ENCODE data around the gene TRMT1. TPM values are rescaled to one million over a fixed set of nuclear protein-coding genes. Genes with fewer than 3 reads are reported as not detected.

TRMT1 gene
- total RNA-seq, 2 experiments from 2014 or later = 29.4 to 29.7 TPM

DNA sequence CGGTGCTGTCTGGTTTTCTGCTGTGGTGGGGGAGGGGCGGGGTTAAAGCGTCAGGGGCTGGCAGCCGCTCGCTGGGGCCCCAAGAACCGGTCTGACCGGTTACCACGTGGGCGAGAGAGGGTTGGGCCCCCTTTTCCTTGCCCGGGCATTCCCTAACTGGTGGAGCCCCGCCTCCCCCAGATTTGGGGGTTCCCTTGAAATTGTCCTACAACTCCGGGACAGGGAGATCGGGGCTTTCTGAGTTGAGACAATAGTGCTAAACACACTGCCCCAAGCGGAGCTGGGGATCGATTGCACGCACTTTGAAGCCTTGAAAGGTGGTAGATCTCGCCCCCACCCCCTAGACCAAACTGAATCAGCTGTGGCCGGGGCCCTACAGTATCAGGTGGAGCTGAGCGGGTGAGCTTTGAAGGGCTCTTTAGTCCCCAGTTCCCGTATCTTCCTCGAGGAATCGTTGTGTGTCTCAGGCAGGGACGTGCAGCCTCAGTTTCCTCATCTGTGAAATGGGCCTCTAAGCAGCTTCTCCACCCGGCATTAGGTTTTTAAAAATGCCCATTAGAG, 38.5 kb upstream of the TRMT1 start:
- POLR2A ChIA-PET = interaction anchor here (0.7 to 6.6 kb wide), 23 partner anchors 12 to 1263 kb away, joined by 3 to 260 read pairs (median 7); partner anchors contain the start of genes JUNB and NACC1
- Mint-ChIP-seq H3K36me3 (ENCODE audit: low read depth) (peaks cover 49% of the 10 kb centered on the region), H3K27ac (peak overlapping the region; percentile 99), H3K9me3 (no peaks in the 10 kb centered on the region), H3K27me3 (no peaks in the 10 kb centered on the region), H3K4me3 (peak overlapping the region; percentile 95), H3K4me1 (peaks cover 44% of the 10 kb centered on the region)
- DNase-seq = peak; percentile 81
- CTCF ChIA-PET = interaction anchor here (0.7 to 4.7 kb wide), 9 partner anchors 9 to 123 kb away, joined by 3 to 36 read pairs (median 7); no protein-coding TSS in a partner anchor

- no peaks in the 10 kb centered on the region for H3K27me3 Mint-ChIP-seq
Observed at GRCh38 chr19:13154241-13154778, 37.8 kb upstream of the TRMT1 start.

GRCh38 chr19:13153569-13154240, 37.2 kb upstream of the TRMT1 start:
- peaks cover 43% of the 10 kb centered on the region for H3K4me1 Mint-ChIP-seq
- H3K9me3 Mint-ChIP-seq = no peaks in the 10 kb centered on the region
- H3K36me3 Mint-ChIP-seq (ENCODE audit: low read depth) = peaks cover 48% of the 10 kb centered on the region
- ChIA-PET CTCF (interaction anchor here (1.2 to 4.4 kb wide), 6 partner anchors 11 to 188 kb away, joined by 3 to 29 read pairs (median 10); no protein-coding TSS in a partner anchor), POLR2A (interaction anchor here (1.0 to 6.6 kb wide), 24 partner anchors 12 to 693 kb away, joined by 3 to 335 read pairs (median 10); partner anchors contain the start of genes GCDH, NACC1 and TRMT1)
- H3K4me3 Mint-ChIP-seq = peak overlapping the region; percentile 95
- H3K27me3 Mint-ChIP-seq = no peaks in the 10 kb centered on the region
- H3K27ac Mint-ChIP-seq = peak overlapping the region; percentile 99
- no peak for DNase-seq

More at GRCh38 chr19:13154241-13154778, 37.8 kb upstream of the TRMT1 start:
- Mint-ChIP-seq H3K4me1 (peaks cover 41% of the 10 kb centered on the region), H3K4me3 (peak overlapping the region; percentile 95), H3K36me3 (ENCODE audit: low read depth) (peaks cover 48% of the 10 kb centered on the region), H3K9me3 (no peaks in the 10 kb centered on the region), H3K27ac (peak overlapping the region; percentile 99)
- CTCF ChIA-PET = interaction anchor here (1.7 to 4.7 kb wide), 3 partner anchors 10 to 40 kb away, joined by 12 to 36 read pairs (median 29); no protein-coding TSS in a partner anchor
- POLR2A ChIA-PET = interaction anchor here (0.9 to 6.6 kb wide), 14 partner anchors 13 to 687 kb away, joined by 3 to 260 read pairs (median 9); partner anchors contain the start of gene NACC1
- DNase-seq = peak; percentile 67

DNA sequence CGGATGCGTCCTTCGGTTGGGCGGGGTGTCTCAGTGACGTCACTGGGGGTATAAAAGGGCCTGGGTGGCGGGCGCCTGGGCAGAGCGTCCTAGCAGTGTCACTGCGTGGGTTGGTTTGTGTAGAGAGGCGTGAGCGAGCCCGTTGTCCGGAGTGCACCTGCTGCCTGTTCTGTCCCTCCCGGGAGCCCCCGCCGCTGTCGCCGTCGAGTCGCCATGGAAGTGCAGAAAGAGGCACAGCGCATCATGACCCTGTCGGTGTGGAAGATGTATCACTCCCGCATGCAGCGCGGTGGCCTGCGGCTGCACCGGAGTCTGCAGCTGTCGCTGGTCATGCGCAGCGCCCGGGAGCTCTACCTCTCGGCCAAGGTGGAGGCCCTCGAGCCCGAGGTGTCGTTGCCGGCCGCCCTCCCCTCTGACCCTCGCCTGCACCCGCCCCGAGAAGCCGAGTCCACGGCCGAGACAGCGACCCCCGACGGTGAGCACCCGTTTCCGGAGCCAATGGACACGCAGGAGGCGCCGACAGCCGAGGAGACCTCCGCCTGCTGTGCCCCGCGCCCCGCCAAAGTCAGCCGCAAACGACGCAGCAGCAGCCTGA, 36.5 kb upstream of the TRMT1 start:
- H3K27ac Mint-ChIP-seq = peak overlapping the region; percentile 99
- POLR2A ChIA-PET = interaction anchor here (0.8 to 5.0 kb wide), 36 partner anchors 12 to 694 kb away, joined by 3 to 335 read pairs (median 5); partner anchors contain the start of genes CALR, GCDH, LYL1 and NACC1
- no peaks in the 10 kb centered on the region for H3K27me3 Mint-ChIP-seq
- DNase-seq = peak; percentile 97
- peaks cover 42% of the 10 kb centered on the region for H3K36me3 Mint-ChIP-seq (ENCODE audit: low read depth)
- H3K4me1 Mint-ChIP-seq = peaks cover 40% of the 10 kb centered on the region
- H3K9me3 Mint-ChIP-seq = no peaks in the 10 kb centered on the region
- H3K4me3 Mint-ChIP-seq = peak overlapping the region; percentile 95
- CTCF ChIA-PET = interaction anchor here (0.7 to 2.0 kb wide), 8 partner anchors 11 to 188 kb away, joined by 3 to 21 read pairs (median 8); partner anchors contain the start of gene NACC1

DNA sequence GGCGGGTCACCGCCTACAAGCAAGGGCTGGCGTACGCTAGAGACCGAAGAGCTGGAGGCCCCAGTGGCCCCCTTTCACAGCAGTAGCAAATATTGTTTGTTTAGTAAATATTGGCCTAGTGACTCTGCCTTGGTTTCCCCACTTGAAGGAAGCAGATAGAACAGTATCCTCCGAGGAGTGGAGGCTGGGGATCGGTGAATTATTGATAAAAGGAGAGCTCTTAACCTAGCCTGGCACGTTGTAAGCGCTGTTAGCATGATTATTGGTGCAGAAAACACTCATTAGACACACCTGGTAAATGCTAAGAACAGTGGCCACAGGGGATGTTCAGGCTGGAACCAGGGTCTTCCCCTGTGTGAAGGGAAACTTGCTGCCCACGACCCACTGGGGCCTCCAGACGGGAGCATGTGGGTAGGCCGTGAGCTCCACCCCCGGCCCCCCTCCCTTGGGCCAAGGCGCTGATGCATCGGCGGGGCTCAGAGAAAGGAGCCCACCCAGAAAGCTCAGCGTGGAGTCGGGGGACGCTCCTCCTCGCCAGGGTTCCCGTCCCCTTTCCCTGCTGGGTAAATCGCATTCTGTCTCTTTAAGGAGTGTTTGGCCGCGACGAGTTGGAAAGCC, 35.9 kb upstream of the TRMT1 start:
- peak overlapping the region; percentile 99 for H3K27ac Mint-ChIP-seq
- peaks cover 42% of the 10 kb centered on the region for H3K36me3 Mint-ChIP-seq (ENCODE audit: low read depth)
- H3K4me3 Mint-ChIP-seq = peak overlapping the region; percentile 95
- no peaks in the 10 kb centered on the region for H3K9me3 Mint-ChIP-seq
- peaks cover 35% of the 10 kb centered on the region for H3K4me1 Mint-ChIP-seq
- DNase-seq = no peak
- CTCF ChIA-PET = interaction anchor here (0.6 to 2.0 kb wide), 12 partner anchors 12 to 436 kb away, joined by 3 to 21 read pairs (median 6); partner anchors contain the start of gene NACC1
- POLR2A ChIA-PET = interaction anchor here (0.7 to 5.0 kb wide), 38 partner anchors 13 to 694 kb away, joined by 3 to 335 read pairs (median 5); partner anchors contain the start of genes CALR, GCDH, LYL1 and NACC1
- no peaks in the 10 kb centered on the region for H3K27me3 Mint-ChIP-seq

DNA sequence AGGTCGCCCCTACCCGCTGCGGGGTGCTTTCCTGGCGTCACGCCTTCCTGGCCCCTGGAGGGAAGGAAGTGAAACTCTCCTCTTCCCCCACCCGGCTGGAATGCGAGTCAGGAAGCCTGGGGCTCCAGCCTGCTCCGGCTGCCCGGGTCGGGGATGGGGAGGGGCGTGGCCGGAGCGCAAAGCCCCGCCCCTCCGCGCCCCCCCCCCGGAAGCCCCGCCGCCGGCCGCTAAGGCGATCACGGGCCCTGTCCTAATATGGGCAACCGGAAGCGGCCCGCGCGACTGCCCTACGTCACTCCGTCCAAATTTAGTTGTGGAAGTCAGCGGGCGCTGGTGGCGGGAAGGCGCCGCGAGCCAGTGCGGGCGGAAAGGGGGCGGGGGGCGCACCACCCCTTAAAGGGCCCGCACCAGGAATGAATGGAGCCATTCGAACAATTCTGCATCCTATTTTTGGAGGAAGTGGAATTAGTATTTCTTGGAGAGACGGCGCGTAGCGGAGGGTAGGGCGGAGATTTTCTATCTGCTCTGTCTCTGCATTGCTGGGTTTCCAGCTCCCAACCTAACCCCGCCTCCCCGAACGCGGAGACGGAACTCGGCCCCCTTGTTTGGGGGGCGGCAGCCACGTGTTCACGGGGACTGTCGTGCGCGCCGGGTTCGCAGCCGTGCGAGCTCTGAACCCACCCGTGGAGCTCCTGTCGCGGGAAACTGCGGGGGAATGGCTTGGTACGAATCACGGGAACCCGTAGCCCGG, 35.2 kb upstream of the TRMT1 start:
- no peaks in the 10 kb centered on the region for H3K27me3 Mint-ChIP-seq
- H3K36me3 Mint-ChIP-seq (ENCODE audit: low read depth) = peaks cover 42% of the 10 kb centered on the region

GRCh38 chr19:13150931-13151604, 34.5 kb upstream of the TRMT1 start:
- peaks cover 26% of the 10 kb centered on the region for H3K4me1 Mint-ChIP-seq
- ChIA-PET POLR2A (interaction anchor here (1.0 to 5.0 kb wide), 8 partner anchors 14 to 65 kb away, joined by 3 to 335 read pairs (median 12); partner anchors contain the start of gene NACC1), CTCF (interaction anchor here (1.1 to 2.3 kb wide), 6 partner anchors 17 to 126 kb away, joined by 3 to 13 read pairs (median 8); partner anchors contain the start of gene NACC1)
- peaks cover 42% of the 10 kb centered on the region for H3K36me3 Mint-ChIP-seq (ENCODE audit: low read depth)
- DNase-seq = peak; percentile 39
- peak overlapping the region; percentile 95 for H3K4me3 Mint-ChIP-seq
- H3K9me3 Mint-ChIP-seq = no peaks in the 10 kb centered on the region
- peak overlapping the region; percentile 99 for H3K27ac Mint-ChIP-seq
- no peaks in the 10 kb centered on the region for H3K27me3 Mint-ChIP-seq

More for the DNA sequence above, 35.2 kb upstream of the TRMT1 start:
- peaks cover 33% of the 10 kb centered on the region for H3K4me1 Mint-ChIP-seq
- peak; percentile 97 for DNase-seq
- peak overlapping the region; percentile 99 for H3K27ac Mint-ChIP-seq
- POLR2A ChIA-PET = interaction anchor here (0.7 to 5.0 kb wide), 32 partner anchors 13 to 685 kb away, joined by 3 to 335 read pairs (median 6); partner anchors contain the start of genes CALR, LYL1, NACC1 and TRMT1
- CTCF ChIA-PET = interaction anchor here (0.8 to 2.0 kb wide), 8 partner anchors 12 to 61 kb away, joined by 3 to 21 read pairs (median 8); partner anchors contain the start of gene NACC1
- peak overlapping the region; percentile 95 for H3K4me3 Mint-ChIP-seq
- H3K9me3 Mint-ChIP-seq = no peaks in the 10 kb centered on the region

- H3K36me3 Mint-ChIP-seq (ENCODE audit: low read depth) = peaks cover 38% of the 10 kb centered on the region
Observed at GRCh38 chr19:13150187-13150930, 33.8 kb upstream of the TRMT1 start, which contains the start of the genes IER2 and STX10. IER2 (plus strand) TSS chr19:13150411; CDS start chr19:13153187, 2,776 bp downstream. STX10 (minus strand) TSS chr19:13150375; CDS start chr19:13150173, 202 bp downstream.

GRCh38 chr19:13149628-13150186, 33.2 kb upstream of the TRMT1 start:
- peak overlapping the region; percentile 99 for H3K27ac Mint-ChIP-seq
- peaks cover 32% of the 10 kb centered on the region for H3K36me3 Mint-ChIP-seq (ENCODE audit: low read depth)
- peak overlapping the region; percentile 95 for H3K4me3 Mint-ChIP-seq
- DNase-seq = peak; percentile 52
- CTCF ChIA-PET = interaction anchor here (0.9 to 2.3 kb wide), 11 partner anchors 18 to 184 kb away, joined by 3 to 13 read pairs (median 4); partner anchors contain the start of gene NACC1
- no peaks in the 10 kb centered on the region for H3K27me3 Mint-ChIP-seq
- H3K9me3 Mint-ChIP-seq = no peaks in the 10 kb centered on the region
- H3K4me1 Mint-ChIP-seq = peaks cover 24% of the 10 kb centered on the region
- POLR2A ChIA-PET = interaction anchor here (1.0 to 5.0 kb wide), 10 partner anchors 13 to 66 kb away, joined by 3 to 335 read pairs (median 8); partner anchors contain the start of gene NACC1

More at GRCh38 chr19:13150187-13150930, 33.8 kb upstream of the TRMT1 start, which contains the start of the genes IER2 and STX10:
- DNase-seq = peak; percentile 94
- no peaks in the 10 kb centered on the region for H3K9me3 Mint-ChIP-seq
- H3K4me3 Mint-ChIP-seq = peak within 1 kb of the TSS; percentile 95
- ChIA-PET POLR2A (interaction anchor here (1.0 to 5.0 kb wide), 10 partner anchors 14 to 65 kb away, joined by 3 to 335 read pairs (median 8); partner anchors contain the start of gene NACC1), CTCF (interaction anchor here (1.1 to 2.3 kb wide), 10 partner anchors 18 to 185 kb away, joined by 3 to 13 read pairs (median 4); partner anchors contain the start of gene NACC1)
- H3K27ac Mint-ChIP-seq = peak within 1 kb of the TSS; percentile 99
- H3K27me3 Mint-ChIP-seq = no peaks in the 10 kb centered on the region
- H3K4me1 Mint-ChIP-seq = peaks cover 24% of the 10 kb centered on the region
